ENCODE results near the gene REG4.
"Not testable (repeated sequence)": the region's sequence is repeated elsewhere in the genome, so short reads cannot be mapped to it uniquely, and the experiment has no call there.

REG4 gene

DNA sequence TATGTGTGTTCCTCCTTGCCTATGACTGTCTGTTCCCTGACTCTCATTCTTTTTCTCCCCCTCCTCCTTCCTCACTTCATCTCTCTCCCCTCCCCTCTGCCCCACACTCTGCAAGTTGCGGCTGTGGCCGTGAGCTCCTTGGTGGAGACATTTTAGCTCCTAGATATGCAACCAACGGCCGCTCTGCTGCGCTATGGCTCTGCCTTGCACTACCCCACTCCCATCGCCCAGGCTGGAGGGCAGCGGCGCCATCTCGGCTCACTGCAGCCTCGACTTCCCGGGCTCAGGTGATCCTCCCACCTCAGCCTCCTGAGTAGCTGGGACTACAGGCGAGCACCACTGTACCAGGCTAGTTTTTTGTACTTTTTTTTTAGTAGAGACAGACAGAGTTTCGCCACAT is 5.5 kb downstream of the REG4 start:
- no peak for DNase-seq

DNA sequence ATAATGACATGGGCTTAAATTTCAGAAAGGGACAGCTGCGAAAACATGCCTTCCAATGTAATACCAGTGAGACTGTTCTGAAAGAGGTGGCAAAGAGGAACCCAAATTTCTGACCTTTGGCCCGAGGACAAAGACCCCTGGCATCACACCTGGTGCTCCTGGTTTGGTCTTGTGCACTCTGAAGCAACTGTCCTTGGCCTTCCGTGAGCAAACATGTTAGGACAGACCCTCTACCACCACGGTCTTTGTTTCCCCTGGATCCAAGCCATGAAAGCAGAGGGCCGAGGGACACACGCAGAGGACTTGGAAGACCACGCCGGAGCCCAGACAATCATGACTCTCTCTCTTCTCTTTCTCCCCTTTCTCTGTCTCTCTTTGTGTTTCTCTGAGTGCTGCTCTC is 6.0 kb downstream of the REG4 start:
- DNase-seq, result no peak

DNA sequence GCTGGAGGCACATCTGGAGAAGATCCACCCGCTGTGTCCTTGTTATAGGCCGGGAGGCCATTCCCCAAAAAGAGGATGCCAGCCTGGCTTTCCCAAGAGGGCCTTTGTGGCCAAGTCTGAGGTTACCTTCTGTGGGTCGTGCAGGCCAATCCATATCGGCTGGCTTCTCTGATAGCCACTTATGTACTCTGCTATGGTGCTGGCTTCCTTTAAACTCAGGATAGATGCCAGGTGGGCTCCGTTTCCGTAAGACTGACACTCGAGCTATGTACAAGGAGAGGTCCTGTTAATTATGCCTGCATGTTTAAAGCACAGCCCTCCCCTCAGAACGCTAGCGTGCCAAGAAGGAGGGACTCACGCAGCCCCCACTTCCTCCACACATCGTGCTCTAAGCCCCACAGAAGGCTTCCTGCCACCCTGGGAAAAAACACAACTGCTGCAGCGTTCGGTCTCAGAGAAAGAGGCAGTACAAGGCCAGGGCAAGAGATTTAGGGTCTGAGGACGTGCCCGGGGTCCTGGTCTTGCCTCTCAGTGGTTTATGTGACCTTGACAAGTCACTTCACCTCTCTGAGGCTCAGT is 11.6 kb downstream of the REG4 start:
- DNase-seq, result no peak

DNA sequence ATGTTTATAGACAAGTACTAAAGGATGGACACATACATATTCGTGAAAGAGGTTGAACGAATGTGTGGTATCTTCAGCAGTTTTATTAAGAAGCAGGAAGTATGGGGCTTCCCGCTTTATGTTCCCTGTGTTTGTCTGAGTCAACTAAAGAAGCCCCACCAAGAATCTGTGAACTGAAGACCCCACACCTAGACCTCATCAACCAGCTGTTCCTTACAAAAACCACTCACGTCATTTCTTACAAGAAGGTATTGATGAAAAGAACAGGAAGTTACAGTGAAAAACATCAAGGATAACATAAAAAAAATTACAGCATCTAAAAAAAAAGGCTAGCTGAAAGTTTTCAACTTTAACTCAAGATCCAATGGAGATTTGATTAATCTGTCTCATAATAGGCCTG is 12.3 kb downstream of the REG4 start:
- no peak for DNase-seq

DNA sequence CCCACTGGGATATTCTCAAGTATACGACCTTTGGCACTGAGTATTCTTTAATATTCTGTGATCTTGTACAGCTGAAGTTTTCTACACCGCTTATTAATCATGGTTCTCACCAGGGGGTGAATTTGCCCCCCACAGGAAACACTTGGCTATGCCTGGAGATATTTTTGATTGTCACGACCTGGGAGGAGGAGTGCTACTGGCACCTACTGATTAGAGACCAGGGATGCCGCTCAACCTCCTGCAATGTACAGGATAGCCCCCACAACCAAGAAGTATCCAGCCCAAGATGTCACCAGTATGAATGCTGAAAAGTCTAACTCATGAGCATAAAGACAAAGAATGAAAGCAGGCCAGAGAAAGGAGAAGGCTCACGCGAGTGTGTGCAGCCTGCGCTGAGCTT is 13.7 kb downstream of the REG4 start:
- no peak for DNase-seq

DNA sequence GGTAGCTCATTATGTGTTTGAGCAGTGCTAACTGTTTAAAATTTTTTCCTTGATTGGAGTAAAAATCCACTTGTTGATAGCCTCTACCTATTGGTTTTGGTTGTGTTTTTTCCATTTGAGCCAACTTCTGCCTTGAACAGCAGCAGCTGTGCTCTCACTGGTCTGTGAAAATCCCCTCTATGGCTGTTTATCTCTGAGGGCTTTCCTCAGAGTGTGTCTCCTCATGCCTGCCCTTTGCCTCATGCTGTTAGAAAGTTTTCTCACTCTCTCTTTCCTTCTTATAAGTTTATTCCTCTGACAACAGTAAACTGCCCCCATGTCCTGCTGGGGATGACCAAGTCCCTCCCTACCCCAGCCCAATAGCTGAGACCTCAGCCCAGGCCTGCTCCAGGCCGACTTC is 14.1 kb downstream of the REG4 start:
- DNase-seq, result no peak

DNA sequence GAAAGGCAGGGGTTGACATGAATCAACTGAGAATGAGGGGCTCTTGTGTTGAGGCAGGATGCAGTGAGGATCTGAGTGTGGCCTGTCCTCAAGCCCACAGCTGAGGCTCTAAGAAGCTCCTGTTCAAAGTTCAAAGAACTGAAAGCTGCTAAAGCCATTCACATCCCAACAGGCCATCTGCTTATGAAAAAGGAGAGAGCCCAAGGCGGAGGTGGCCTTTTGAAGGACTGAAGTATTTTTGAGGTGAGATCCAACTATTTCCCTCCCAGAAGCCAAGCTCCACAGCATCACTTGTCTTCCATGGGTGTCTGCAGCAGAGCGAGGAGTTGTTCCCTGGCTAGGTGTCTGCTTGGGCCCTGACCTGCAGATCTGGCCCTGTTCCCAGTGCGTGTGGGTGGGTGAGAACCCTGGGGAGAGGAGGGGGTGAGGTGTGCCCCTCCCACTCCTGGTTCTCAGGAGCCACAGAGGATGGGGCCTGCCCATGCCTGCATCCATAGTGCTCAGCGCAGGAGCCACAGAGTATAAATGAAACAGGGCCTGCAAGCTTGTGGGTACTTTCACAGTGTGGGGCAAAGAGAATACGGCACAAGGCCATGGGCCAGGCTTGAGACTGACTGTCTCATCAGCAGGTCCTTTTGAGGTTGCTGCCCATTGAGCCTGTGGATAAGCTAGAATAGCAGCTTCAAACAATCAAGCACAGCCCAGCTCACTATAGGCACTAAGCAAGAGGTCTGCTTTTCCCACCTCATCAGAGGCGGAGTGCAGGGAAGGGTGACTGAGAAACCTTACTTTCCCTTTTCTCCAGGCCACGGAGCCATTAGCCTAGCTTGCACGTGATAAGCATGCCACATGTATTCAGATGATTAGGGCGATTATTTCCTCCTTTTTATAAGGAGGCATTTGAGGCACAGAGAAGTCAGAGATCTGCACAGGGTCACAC is 15.7 kb downstream of the REG4 start:
- DNase-seq, result no peak

DNA sequence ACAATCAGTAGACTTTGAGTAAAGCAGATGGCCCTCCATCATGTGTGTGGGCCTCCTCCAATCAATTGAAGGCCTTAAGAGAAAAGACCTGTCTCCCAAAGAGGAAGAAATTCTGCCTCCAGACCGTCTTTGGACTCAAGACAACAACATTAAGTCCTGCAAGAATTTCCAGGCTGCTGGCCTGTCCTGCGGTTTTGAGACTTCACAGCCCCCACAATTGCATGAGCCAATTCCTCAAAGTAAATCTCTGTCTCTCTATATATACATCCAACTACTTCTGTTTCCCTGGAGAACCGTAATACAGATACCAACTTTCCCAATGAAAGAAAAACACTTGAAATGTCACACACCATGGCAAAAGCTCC is 16.4 kb downstream of the REG4 start:
- no peak for DNase-seq

DNA sequence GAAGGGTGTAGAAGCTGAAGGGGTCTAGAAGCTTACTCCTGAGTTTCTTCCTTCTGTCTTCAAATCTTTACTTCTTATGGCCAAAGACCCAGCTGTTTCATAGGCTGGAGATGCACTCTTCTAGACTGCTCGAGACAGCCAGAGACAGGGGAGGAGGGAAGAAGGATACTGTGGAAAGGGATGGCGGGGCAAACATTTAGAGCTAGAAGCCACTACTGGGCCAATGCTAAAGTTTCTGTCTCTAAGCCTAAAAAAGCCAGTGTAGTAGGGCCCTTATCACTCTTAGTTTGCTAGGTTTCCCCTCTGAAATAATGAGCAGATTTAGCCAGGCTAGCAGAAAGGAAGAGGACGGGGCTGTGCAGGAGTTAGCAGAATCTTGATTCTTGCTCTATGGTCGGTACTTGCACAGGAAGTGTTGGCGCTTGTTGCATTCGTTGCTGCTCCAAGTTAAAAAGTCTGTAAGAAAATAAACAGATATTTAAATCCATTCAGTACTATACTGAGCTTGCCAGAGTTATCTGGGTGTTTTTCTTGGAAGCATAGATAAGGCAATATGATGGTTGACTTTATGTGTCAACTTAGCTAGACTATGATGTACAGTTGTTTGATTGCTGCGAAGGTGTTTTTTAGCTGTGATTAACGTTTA is 16.9 kb downstream of the REG4 start:
- DNase-seq, result no peak

DNA sequence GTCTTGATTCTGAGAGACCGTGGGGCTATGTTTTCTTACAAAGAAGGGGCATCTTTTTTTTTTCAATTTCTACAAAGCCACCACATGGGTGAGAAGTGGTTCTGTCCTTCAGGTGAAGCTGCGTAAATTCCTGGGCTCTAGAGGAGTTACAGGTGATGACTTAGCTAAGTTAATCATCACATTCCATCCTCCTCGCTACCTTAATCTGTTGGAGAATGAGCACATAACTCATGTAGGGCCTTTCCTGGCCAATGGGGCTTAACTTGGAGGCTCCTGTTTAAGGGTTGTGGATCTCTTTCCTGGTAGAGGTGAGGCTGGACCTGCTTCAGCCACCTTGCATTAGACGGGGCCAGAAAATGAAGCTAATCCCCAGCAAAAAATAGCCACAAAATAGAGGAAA is 19.9 kb downstream of the REG4 start:
- no peak for DNase-seq

DNA sequence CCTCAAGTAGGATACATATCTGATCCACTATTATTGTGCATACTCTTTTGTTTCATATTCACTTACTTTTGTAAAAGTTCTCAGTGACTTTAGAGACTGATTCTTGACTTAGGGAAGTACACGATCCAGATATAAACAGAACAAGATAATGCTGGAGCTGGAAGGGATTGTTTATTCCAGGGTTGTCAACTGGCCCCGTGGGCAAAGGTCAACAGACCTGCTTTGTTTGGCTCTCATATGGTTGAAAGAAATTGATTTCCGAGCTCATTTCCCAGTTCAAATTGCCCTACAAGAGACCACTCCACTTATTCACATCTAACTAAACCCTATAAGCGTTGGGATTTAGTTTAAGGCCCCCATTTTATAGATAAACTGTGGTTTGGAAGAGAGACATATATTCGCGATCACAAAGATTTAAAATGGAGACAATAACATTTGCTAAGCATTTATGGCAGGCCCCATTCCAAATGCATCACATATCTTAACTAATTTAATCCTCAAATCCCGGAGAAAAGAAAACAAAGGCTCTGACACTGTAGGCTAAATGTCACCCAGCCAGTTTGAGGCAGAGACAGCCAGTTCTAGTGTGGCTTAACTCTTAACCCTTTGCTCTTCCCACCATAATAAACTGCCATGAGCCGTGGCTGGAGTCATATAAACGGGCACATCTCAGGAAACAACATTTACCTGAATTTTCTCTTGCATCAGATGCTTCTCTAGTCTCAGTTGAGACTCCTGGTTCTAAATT is 20.6 kb downstream of the REG4 start:
- DNase-seq, result no peak

DNA sequence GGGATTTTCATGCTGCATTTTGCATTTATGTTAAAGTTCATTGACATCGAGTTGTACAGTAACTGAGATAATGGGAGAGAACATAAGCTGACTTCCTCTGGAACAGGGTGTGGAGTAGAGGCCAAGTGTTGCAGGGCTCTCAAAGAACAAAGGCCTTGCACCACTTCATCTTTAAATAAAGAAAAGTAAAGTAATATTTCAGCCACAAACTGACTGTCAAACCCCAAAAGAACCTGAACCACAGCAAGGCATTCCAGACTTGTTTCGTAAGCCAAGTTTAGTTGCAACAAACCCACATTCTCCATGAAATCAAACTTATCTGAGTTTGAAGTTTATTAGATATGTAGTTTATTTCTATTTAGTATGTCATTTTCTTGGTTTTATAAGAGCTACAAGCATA is 23.5 kb downstream of the REG4 start:
- DNase-seq, result no peak

DNA sequence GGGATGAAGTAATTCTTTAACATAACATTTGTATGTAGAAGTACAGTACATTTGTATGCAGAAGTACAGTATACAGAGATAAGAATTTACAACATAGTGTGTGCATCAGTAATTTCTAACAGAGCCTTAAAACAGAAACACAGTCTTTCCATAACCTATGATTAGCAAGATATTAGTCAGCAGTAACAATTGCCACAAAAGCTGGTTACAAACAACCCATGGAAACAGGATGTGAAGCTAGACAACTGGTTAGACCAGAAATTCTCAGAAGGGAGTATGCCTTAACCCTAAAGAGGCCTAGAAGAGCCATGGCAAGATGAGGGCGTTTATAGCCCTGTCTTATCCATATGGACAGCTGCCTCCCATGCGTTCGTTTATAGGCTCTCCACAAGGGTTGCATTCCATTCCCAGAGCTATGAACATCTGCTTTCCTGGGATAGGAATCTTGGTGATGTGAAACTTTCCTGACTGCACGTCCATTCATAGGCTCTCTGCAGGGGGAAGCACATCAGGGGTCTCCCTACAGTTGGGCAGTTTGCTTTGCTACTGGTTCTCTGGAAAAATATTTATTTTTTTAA is 24.7 kb downstream of the REG4 start:
- not testable (repeated sequence) for DNase-seq

DNA sequence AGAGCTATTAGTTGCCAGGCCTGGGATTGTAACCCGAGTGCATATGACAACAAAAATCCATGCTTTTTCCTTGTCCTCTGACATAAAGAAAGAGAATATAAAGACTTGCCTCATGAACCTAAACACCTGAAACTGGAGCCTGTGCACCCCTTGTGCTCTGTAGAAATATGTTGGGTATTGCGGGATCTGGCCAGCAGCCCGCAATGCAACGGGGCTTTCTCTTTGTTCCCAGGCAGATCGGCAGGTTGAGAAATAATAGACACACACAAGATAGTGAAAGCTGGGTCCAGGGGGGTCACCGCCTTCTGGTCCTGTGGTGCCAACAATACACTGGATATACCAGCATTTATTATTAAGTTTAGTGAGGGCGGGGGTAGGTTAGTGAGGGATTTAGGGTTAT is 25.2 kb downstream of the REG4 start:
- DNase-seq, result not testable (repeated sequence)

DNA sequence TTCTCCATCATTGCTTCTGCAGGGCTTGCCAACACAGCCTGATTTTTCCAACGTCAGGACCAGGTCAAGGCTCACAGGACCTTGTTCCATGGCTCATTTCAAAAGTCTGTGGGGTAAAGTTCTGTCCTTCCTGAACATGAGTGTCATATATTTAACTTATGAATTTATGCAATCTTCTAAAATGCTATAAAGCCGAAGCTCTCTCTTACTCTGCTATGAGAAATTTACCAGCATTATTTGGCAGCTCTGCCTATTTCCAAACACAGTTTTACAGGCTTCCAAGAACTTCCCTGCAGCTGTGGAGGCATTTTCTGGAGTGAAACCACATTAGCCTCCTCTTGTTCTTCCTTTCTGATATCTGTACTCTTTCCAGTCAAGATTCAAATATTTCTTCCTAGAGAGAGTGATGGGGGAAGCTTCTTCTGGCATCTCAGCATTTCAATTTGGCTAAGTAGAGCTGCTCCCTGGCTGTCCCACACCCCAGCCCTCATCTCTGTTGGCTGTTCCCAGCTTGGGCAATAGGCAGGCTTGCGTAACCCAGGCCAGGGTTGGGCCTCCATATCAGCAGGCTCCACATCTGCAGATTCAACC is 27.0 kb downstream of the REG4 start:
- no peak for DNase-seq

DNA sequence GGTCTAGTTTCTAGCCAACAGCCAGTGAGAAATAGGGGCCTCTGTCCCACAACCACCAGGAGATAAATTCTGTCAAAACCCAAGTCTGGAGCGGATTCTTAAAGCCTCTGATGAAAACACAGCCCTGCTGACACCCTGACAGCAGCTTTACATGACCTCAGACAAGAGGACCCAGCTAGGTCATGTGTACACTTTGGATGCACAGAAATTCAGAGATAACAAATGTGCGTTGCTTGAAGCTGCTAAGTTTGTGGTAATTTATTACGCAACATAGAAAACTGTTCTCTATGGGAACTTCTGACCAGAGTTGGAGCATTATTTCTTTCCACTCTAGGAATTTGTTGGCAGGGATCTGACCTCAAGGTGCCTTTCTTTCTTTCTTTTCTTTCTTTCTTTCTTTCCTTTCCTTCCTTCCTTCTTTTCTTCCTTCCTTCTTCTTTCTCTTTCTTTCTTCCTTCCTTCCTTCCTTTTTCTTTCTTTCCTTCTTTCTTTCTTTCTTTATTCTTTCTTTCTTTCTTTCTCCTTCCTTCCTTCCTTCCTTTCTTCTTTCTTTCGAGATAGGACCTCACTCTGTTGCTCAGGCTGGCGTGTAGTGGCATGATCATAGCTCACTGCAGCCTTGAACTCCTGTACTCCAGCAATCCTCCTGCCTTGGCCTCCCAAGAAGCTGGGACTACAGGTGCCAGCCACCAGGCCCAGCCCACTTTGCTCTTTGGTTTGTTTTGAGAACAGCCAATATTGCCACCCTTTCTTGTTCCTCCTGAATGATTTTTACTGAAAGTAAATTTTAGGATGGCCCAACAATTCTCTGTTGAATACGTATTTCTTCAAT is 27.7 kb downstream of the REG4 start:
- DNase-seq, result no peak

DNA sequence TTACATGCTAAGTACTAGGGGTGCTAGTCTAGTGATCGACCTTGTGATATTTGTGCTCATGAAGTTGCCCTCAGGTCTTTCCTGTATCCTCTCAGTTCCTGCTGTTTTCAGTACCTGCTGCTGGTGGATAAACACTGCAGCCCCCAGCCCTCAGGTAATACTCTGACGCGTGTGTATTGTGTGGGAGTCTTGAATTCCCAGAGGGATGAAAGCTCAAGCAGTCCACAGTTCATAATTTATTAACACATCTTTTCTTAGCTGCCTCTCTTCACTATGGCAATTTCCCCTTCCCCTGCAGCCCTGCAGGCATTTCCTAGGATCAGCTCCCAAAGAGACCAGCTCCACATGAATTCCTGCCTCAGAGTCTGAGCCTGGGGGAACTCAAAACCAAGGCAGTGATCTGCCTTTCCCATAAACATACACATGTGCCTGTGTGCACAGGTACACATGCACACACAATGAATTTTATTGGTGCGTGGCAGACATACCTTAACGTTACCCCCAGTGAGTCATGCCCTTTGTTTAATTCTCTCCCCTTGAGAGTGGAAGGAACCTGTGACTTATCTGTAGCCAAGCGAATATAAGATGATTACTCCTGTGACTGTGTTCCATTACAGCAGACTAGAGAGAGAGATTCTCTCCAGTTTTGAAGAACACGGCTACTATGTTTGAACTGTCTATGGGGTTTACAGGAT is 28.5 kb downstream of the REG4 start:
- no peak for DNase-seq

DNA sequence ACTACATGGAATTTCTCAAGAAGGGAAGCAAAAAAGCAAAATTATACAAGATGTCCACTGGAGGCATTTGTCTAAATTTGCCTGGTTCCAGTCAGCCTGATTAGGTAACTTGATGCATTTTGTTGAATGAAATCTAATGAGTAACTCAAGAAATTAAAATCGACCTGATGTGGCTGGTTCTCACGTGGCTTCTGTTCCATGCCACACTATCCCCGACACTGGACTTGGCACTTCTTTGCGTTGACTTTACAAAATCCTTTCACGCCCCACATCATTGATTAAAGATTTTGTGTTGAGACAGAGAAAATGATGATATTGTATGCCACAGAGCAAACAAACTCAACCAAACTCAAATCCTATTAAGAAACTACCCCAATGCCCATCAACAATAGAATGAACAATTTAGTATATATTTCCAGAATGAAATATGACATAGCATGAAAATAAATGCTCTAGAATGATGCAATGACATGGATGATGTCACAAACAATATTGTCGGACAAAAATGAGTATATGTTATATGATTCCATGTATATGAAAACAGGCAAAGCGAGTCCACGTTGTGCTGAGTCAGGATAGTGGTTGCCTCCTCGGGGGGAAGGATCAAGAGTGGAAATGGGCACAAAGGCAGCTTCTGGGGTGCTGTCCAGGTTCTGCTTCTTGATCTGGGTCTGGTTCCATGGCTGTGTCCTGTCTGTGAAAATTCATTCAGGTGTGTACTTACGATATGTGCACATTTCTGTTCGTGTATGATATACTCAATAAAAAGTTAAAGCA is 29.6 kb downstream of the REG4 start:
- no peak for DNase-seq

DNA sequence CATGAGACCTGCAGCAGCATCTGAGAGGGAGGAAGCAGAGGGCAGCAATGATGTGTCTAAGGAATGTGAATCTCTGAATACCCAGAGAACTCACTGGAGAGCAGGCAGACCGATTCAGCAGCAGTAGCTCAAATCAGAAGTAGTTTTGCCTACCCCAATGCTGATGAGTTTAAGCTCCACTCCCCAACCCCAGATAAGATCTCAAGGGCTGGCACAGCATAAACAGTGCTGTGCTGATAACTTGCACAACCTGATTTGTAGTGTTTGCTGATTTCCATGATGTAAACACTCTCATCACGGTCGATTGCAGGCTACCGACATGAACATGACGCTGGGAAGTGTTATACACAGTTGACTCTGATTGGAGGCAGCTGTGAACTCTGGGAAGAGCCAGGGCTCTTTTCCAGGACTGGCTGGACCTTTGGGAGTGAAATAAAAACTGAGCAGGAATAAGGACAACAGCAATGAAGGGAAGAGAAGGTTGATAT is 31.3 kb downstream of the REG4 start:
- DNase-seq, result no peak
